HepG2 (cell line): ENCODE measurements around the gene ZC3H18. TPM values are rescaled to one million over a fixed set of nuclear protein-coding genes. Genes with fewer than 3 reads are reported as not detected.

Source experiments
- ATAC-seq: fragments of 200-7000 bp; cut with Tn5 transposase; 3 replicates; pipeline ENCODE4 v1.9.1; 2020; ENCODE audit warnings: mild to moderate bottlenecking, moderate library complexity
- BruUV-seq: library from RNA; stranded (reverse); fragments of 400-500 nt; replicated peaks from 2 replicates; lab custom pipeline; 2021; lab: Mats Ljungman, UMichigan
- CTCF ChIA-PET: fragments of 300-600 bp; formaldehyde crosslinking; extraction: SDS; loops from one replicate; lab custom pipeline; 2021; ENCODE audit warnings: low total read pairs, inconsistent platforms, low intra/inter-chr PET ratio; lab: Yijun Ruan, JAX
- POLR2A ChIA-PET: fragments of 350-600 bp; sonication (Branson Sonifier 250); formaldehyde crosslinking; loops from one replicate; lab custom pipeline; 2020; ENCODE audit warnings: antibody characterized with exemption, inconsistent platforms; lab: Yijun Ruan, JAX
- DNase-seq: peaks from one replicate; pipeline ENCODE4 v3.0.0-alpha.2; 2015; ENCODE audit warnings: low spot score
- FAIRE-seq: peaks from 3 replicates; lab custom pipeline; 2011; peaks lifted over from hg19 to GRCh38; lab: Jason Lieb, UNC
- H2AFZ ChIP-seq: one replicate; pipeline ENCODE4 v1.6.1; 2011; ENCODE audit warnings: low read length, inconsistent platforms
- H3K27ac ChIP-seq: fragments of 300-600 bp; 3 replicates; pipeline ENCODE4 v1.8.0; 2011; ENCODE audit warnings: mixed run types, mild to moderate bottlenecking, mixed read lengths, low read length, inconsistent platforms; ENCODE audit not compliant: insufficient read depth; ENCODE audit errors: extremely low read length
- H3K27me3 ChIP-seq, 2 experiments: fragments of 200-600 bp in 1 of 2; 2 replicates in 1 of 2; 3 replicates in 1 of 2; pipeline versions ENCODE4 v1.6.0 to v1.8.0; 2011; ENCODE audit warnings: low read length in 2 of 2, mild to moderate bottlenecking in 2 of 2, moderate library complexity in 2 of 2, inconsistent platforms in 1 of 2; ENCODE audit not compliant: insufficient read depth in 2 of 2, control insufficient read depth in 1 of 2
- H3K36me3 ChIP-seq, 2 experiments: fragments of 200-600 bp in 1 of 2; replicated peaks in 1 of 2; 2 replicates in 1 of 2; 3 replicates in 1 of 2; pipeline versions ENCODE4 v1.5.1 to v1.8.0; 2011; ENCODE audit warnings: low read length in 2 of 2, inconsistent platforms in 1 of 2; ENCODE audit not compliant: insufficient read depth in 2 of 2, control insufficient read depth in 1 of 2
- H3K4me1 ChIP-seq: 2 replicates; pipeline ENCODE4 v1.5.1; 2012; ENCODE audit warnings: low read length, inconsistent platforms; ENCODE audit not compliant: insufficient read depth
- H3K4me2 ChIP-seq: 2 replicates; pipeline ENCODE4 v1.6.0; 2011; ENCODE audit warnings: low read depth, low read length, inconsistent platforms
- H3K4me3 ChIP-seq, 3 experiments: fragments of 200-600 bp in 1 of 3; sonication (generic), shearing (Covaris generic) in 1 of 3; replicated peaks in 1 of 3; 2 replicates each; pipeline ENCODE4 v1.5.1; 2011 to 2016; ENCODE audit warnings: low read length in 3 of 3, inconsistent platforms in 2 of 3, low read depth in 2 of 3, mild to moderate bottlenecking in 2 of 3, control low read depth in 1 of 3, mixed read lengths in 1 of 3; ENCODE audit not compliant: insufficient read depth in 1 of 3
- H3K79me2 ChIP-seq: one replicate; pipeline ENCODE4 v1.6.1; 2011; ENCODE audit warnings: low read length, inconsistent platforms; ENCODE audit not compliant: insufficient read depth
- H3K9ac ChIP-seq: 2 replicates; pipeline ENCODE4 v1.6.0; 2011; ENCODE audit warnings: mild to moderate bottlenecking, low read depth, low read length, inconsistent platforms; ENCODE audit not compliant: insufficient read depth
- H3K9me3 ChIP-seq: 2 replicates; pipeline ENCODE4 v1.5.1; 2012; ENCODE audit warnings: mild to moderate bottlenecking, low read length
- H4K20me1 ChIP-seq: 2 replicates; pipeline ENCODE4 v1.6.0; 2011; ENCODE audit warnings: inconsistent platforms, mild to moderate bottlenecking, low read length, moderate library complexity; ENCODE audit not compliant: insufficient read depth
- MAZ ChIP-seq, 2 experiments: sonication (generic) in 1 of 2; formaldehyde crosslinking in 1 of 2; IDR thresholded peaks; 2 replicates each; pipeline versions ENCODE4 v1.5.0 to v1.6.1; 2012 to 2020; ENCODE audit warnings: low read depth in 2 of 2, mild to moderate bottlenecking in 2 of 2, borderline replicate concordance in 1 of 2, improper control_type of control experiment in 1 of 2, low read length in 1 of 2, missing genetic modification reagents in 1 of 2, moderate library complexity in 1 of 2
- PHF8 ChIP-seq: sonication (generic); formaldehyde crosslinking; IDR thresholded peaks from 2 replicates; pipeline ENCODE4 v1.5.0; 2020; ENCODE audit warnings: missing genetic modification reagents
- POLR2G ChIP-seq: fragments of 200-400 bp; formaldehyde crosslinking; IDR thresholded peaks from 2 replicates; pipeline ENCODE4 v1.6.1; 2018; ENCODE audit warnings: mild to moderate bottlenecking, low read depth, low read length, moderate library complexity
- ZNF33B ChIP-seq: sonication (generic); formaldehyde crosslinking; IDR thresholded peaks from 2 replicates; pipeline ENCODE4 v1.5.1; 2020; ENCODE audit warnings: mild to moderate bottlenecking, missing genetic modification reagents
- ZNF34 ChIP-seq: sonication (generic); formaldehyde crosslinking; IDR thresholded peaks from 2 replicates; pipeline ENCODE4 v1.4.0; 2020; ENCODE audit warnings: mild to moderate bottlenecking, missing genetic modification reagents, borderline replicate concordance
- ZNF883 ChIP-seq: sonication (generic); formaldehyde crosslinking; IDR thresholded peaks from 2 replicates; pipeline ENCODE4 v1.5.1; 2020; ENCODE audit warnings: mild to moderate bottlenecking, missing genetic modification reagents; ENCODE audit errors: not compliant biosample characterization
- WGBS: methylation state at CpG from one replicate; pipeline ENCODE4 v1.1.6; 2017; ENCODE audit warnings: low lambda C conversion rate; 5-methylcytosine and 5-hydroxymethylcytosine counted together
- in situ Hi-C: cut with HindIII; loops from 2 replicates; pipeline ENCODE4 v1.10.0; 2017; ENCODE audit warnings: low pct_unique_long_range_greater_than_20kb; ENCODE audit not compliant: extremely low pct_ligation_motif_present
- intact Hi-C: fragments of 100-400 bp; cut with micrococcal nuclease; formaldehyde crosslinking; loops from one replicate; pipeline ENCODE4 v1.10.0; 2022; ENCODE audit not compliant: unreplicated experiment
- polyA plus RNA-seq, 8 experiments: library from polyadenylated mRNA; depleted of rRNA in 3 of 8; stranded (reverse) in 7 of 8; unstranded in 1 of 8; fragments of >200 nt; fragmentation: Illumina TruSeq in 4 of 8; extraction: Trizol in 4 of 8; gene quantifications; 2 replicates each; pipeline versions ENCODE4 v1.2.1 to v1.2.3, GENCODE V29; 2011 to 2016; ENCODE audit warnings: low read depth in 4 of 8, missing spikeins in 1 of 8, mixed read lengths in 1 of 8; ENCODE audit not compliant: insufficient read depth in 1 of 8
- total RNA-seq, 5 experiments: library from RNA; depleted of rRNA; stranded (reverse); fragments of >200 nt; fragmentation: Illumina TruSeq; extraction: Trizol; gene quantifications; 2 replicates each; pipeline ENCODE4 v1.2.3, GENCODE V29; 2016; ENCODE audit warnings: low read depth in 1 of 5
- TF ChIP-seq, protein P1 (sequence below): sonication (generic); formaldehyde crosslinking; IDR thresholded peaks from 2 replicates; pipeline ENCODE4 v1.5.1; 2020; ENCODE audit warnings: mild to moderate bottlenecking, missing genetic modification reagents, moderate library complexity
- TF ChIP-seq, protein P2 (sequence below): conservative IDR thresholded peaks from 2 replicates; pipeline ENCODE4 v1.6.1; 2018; ENCODE audit warnings: missing genetic modification reagents

Gene ZC3H18
- total and polyA plus RNA-seq, 2 of the 13 experiments (the other 11 are each of a cell fraction or from before 2014, with no cell fraction given) = 11.2 to 27.4 TPM

DNA sequence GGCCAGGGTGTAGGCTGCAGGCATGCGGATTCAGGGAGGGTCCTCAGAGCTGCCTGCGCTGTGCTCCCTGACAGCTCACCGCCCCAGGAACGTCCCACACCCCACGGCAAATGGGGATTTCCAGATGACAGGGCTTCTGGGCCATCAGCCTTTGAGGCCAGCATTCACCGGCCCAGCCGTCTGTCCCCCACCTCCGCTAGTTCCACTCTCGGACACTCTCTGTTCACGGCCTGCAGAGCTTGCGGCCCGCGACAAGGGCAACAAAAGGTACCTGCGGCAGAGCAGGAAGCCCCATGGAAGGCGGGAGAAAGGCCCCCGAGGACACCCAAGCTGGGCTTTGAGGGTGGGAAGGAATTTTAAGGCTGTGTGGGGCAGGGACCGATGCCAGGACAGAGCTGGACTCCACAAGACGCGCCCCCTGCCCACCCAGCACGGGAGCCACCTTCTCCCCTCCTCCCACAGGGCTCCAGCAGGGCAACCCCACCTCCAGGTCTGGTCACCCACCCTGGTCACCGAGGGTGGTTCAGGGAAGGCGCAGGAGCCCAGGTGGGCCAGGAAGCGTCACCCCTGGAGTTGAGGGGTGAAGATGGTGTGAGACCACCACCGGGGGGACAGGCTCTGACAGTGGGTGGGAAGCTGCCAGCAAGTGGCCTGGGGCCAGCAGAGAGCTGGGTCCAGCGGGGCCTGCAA is 86.2 kb downstream of the ZC3H18 start:
- intact Hi-C loops (no loop called here), in situ Hi-C loops (no loop called here)

More for the DNA sequence above, 86.2 kb downstream of the ZC3H18 start:
- Histone ChIP-seq H3K27ac (no peak overlapping the region), H3K9ac (no peak overlapping the region), H4K20me1 (peaks cover 33% of the 10 kb centered on the region), H3K4me2 (no peak overlapping the region), H3K4me3 (no peak overlapping the region), H2AFZ (no peak overlapping the region), H3K36me3 (peaks cover 13 to 56% of the 10 kb centered on the region in 2 experiments), H3K4me1 (peaks cover 39% of the 10 kb centered on the region), H3K9me3 (no peaks in the 10 kb centered on the region), H3K27me3 (no peaks in the 10 kb centered on the region), H3K79me2 (peaks cover 46% of the 10 kb centered on the region)
- FAIRE-seq (no peak), ATAC-seq (no peak), DNase-seq (no peak)
- 88% methylated on average over 23 of the region's 25 CpGs for WGBS
- CTCF ChIA-PET = no interaction called here
- TF ChIP-seq, protein P1, sequence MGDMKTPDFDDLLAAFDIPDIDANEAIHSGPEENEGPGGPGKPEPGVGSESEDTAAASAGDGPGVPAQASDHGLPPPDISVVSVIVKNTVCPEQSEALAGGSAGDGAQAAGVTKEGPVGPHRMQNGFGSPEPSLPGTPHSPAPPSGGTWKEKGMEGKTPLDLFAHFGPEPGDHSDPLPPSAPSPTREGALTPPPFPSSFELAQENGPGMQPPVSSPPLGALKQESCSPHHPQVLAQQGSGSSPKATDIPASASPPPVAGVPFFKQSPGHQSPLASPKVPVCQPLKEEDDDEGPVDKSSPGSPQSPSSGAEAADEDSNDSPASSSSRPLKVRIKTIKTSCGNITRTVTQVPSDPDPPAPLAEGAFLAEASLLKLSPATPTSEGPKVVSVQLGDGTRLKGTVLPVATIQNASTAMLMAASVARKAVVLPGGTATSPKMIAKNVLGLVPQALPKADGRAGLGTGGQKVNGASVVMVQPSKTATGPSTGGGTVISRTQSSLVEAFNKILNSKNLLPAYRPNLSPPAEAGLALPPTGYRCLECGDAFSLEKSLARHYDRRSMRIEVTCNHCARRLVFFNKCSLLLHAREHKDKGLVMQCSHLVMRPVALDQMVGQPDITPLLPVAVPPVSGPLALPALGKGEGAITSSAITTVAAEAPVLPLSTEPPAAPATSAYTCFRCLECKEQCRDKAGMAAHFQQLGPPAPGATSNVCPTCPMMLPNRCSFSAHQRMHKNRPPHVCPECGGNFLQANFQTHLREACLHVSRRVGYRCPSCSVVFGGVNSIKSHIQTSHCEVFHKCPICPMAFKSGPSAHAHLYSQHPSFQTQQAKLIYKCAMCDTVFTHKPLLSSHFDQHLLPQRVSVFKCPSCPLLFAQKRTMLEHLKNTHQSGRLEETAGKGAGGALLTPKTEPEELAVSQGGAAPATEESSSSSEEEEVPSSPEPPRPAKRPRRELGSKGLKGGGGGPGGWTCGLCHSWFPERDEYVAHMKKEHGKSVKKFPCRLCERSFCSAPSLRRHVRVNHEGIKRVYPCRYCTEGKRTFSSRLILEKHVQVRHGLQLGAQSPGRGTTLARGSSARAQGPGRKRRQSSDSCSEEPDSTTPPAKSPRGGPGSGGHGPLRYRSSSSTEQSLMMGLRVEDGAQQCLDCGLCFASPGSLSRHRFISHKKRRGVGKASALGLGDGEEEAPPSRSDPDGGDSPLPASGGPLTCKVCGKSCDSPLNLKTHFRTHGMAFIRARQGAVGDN (CRISPR knock-in tag) = peak; percentile 5; the same call in 1 of the 2 replicates
- 0 out of 2 replicates have a peak, but pooled peaks have one; percentile 27 for TF ChIP-seq PHF8 (CRISPR knock-in tag)
- TF ChIP-seq POLR2G = 0 out of 2 replicates have a peak, but pooled peaks have one; percentile 14
- TF ChIP-seq ZNF883 = peak; percentile 44
- TF ChIP-seq ZNF33B (CRISPR knock-in tag) = 0 out of 2 replicates have a peak, but pooled peaks have one; percentile 51
- TF ChIP-seq MAZ (IDR thresholded peaks at IDR 0.05; ENCODE audit: borderline replicate concordance, low read depth, low read length) = no peak
- TF ChIP-seq MAZ (CRISPR knock-in tag; IDR thresholded peaks at IDR 0.05; ENCODE audit: low read depth) = no peak
- TF ChIP-seq, protein P2, sequence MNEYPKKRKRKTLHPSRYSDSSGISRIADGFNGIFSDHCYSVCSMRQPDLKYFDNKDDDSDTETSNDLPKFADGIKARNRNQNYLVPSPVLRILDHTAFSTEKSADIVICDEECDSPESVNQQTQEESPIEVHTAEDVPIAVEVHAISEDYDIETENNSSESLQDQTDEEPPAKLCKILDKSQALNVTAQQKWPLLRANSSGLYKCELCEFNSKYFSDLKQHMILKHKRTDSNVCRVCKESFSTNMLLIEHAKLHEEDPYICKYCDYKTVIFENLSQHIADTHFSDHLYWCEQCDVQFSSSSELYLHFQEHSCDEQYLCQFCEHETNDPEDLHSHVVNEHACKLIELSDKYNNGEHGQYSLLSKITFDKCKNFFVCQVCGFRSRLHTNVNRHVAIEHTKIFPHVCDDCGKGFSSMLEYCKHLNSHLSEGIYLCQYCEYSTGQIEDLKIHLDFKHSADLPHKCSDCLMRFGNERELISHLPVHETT (CRISPR knock-in tag) = no peak
- TF ChIP-seq ZNF34 (CRISPR knock-in tag) = no peak
- BruUV-seq = no TSS peak
- POLR2A ChIA-PET = no interaction called here
